NCI-H2081 (cell line): ENCODE measurements around the gene ART3.

ENCODE experiments used
- DNase-seq, 2 experiments: peaks; one replicate each; lab custom pipeline; 2025; lab: John Stamatoyannopoulos, UW

The ART3 gene

DNA sequence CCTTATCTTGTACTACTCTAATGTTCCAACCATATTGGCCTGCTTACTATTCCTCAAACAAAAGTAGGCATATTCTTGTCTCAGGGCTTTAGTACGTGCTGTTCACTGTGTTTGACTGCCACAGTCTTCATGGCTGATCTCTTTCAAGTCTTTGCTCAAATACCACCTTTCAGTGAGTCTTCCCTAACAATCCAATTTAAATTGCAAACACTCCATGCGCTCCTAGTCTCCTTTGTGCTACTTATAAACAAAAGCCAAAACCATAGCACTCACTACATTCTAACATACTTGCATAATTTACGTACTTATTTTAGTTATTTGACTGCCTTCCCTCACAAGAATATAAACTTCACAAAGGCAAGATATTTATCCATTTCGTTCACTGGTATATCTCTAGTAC lies 1.7 kb upstream of the ART3 start:
- no peak for DNase-seq

DNA sequence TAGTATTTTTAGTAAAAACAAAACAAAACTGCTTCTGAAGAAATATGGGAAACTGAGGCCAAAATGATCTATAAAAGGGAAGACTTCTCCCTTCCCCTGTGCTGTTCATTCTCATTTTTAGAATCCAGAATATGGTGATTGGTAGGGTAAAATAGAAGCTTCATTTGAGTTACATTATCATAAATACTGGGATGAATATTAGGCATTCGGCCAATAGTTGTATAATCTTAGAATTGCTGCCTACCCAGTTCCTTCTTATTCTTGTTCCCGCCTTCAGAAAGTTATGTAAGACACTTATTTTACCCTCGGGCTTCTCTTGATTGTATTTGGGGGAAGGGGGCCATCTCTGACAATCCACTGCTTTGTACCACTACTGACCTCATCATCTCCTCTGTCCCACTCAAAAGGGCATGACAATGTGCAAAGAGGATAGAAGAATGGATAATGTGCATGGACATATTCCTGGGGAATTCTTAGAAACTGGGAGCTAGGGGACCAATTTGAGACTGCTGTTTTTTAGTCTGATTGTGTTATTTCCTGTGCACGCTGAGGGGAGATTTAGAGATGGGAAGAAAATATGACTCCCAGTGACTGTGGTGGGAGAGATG lies 588 bp downstream of the ART3 start:
- DNase-seq, result no peak

- DNase-seq, result no peak
Measured at GRCh38 chr4:76078033-76078613, 3.6 kb downstream of the ART3 start.

- no peak for DNase-seq
Measured at GRCh38 chr4:76083386-76083988, 9.0 kb downstream of the ART3 start.

DNA sequence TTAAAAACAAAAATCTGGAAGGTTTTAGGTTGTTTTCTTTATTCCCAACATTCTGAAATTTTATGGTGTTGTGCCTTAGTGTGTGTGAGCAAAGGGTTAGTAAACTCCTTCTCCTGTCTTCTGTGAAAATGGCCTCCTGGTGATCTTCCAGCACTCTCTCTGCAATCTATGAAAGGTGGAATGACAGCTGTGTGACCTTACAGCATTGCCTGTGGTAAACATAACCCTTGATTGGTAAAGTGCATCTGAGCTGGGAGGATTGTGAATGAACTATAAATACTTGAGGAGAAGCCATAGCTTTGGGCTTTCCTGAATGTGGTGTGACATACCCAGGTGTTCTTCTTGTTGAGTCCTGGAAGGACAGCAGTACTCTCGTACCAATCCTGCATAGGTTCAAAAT lies 10.0 kb downstream of the ART3 start:
- DNase-seq, result no peak

- peak; percentile 2 to 23 for DNase-seq
Measured at GRCh38 chr4:76087007-76087769, 12.7 kb downstream of the ART3 start.

GRCh38 chr4:76088719-76089118 lies 14.2 kb downstream of the ART3 start:
- no peak for DNase-seq

DNA sequence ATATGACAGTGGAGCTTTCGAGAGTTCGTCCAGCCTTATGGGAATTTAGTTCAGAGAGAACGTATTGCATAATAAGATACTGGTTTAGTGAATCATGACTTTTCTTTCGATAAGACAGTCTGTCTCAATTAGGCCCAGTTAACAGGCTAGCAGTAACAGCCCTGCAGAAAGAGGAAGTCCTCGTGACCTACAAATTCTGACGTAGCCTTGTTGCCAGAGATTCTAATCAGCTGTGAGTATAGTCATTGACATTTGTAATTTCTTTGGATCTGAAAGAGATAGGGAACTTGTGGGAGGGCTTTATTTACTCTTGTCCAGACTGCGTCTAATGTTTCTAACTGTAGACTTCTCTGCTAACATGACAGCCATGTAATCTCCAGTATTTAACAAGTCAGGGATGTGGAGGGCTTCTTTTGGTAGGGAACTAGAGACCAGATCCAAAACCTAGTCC lies 15.8 kb downstream of the ART3 start:
- no peak for DNase-seq

- DNase-seq, result no peak
Measured at GRCh38 chr4:76091052-76091451, 16.5 kb downstream of the ART3 start.

- no peak for DNase-seq
Measured at GRCh38 chr4:76095568-76095967, 21.1 kb downstream of the ART3 start.

- DNase-seq, result no peak
Measured at GRCh38 chr4:76096076-76096475, 21.6 kb downstream of the ART3 start.

GRCh38 chr4:76105652-76106051 lies 31.1 kb downstream of the ART3 start:
- DNase-seq, result no peak

GRCh38 chr4:76106442-76106841 lies 31.9 kb downstream of the ART3 start:
- no peak for DNase-seq

- DNase-seq, result peak in 1 of 2 experiments; percentile 38
Measured at GRCh38 chr4:76108467-76109181, 34.1 kb downstream of the ART3 start.

DNA sequence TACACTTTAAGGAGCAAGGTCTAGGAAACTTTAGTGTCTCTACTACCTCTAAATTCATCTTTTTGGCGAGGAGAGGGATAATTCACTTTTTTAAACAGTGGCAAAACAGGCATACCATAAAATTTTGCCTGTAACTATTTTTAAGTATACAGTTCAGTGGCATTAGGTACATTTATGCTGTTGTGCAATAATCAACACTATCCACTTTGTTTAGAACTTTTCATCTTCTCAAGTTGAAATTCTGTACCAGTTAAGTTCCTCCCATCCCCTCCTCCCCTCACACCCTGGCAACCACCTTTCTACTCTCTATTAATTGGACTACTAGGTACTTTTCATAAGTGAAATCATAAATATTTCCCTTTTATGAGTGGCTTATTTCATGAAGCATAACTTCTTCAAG lies 42.3 kb downstream of the ART3 start:
- no peak for DNase-seq

DNA sequence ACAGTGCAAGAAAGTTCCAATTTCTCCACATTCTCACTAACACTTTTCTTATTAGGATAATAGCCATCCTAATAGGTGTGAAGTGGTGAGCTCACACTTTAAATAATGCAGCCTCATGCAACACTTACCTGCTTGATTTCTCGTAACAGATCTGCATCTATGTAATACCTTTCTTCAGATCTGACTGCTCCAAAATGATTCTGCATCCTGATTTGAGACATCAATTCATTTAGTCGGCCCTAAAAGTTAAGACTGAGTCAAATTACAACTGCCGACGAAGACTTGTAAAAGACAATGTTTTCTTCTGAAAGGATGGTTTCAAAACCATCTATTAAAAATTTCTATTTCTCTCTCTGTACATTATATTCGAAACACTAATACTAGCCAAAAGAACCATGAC lies 43.0 kb downstream of the ART3 start:
- DNase-seq, result no peak

DNA sequence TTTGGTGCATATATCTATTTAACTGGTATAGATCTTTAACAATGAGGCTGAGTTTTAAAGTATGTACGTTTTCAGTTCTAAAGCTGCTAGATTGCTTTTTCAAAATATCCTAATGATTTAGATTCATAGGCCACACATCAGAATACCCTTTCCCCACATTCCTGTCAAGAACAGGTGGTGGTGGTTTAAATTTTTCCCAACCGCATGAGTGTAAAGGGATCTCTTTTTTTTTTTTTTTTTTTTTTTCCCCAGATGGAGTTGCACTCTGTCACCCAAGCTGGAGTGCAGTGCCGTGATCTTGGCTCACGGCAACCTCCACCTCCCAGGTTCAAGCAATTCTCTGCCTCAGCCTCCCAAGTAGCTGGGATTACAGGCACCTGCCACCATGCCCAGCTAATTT lies 45.7 kb downstream of the ART3 start:
- no peak for DNase-seq

DNA sequence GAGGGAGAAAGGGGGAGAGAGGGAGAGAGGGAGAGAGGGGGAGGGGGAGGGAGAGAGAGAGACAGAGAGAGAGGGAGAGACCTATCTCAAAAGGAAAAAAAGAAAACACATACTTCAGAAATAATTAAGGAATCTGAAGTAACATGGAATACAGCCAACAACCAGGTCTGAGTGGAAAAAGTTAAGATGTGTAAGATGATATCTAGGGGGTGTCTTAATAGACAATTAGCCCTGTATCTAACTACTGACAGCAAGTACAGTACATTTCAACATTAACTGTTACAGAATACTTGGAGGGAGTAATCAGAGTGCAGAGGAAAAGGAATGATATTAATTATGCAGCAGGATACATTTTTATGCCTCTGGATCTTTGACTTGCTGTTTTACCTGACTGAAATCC lies 51.3 kb downstream of the ART3 start:
- no peak for DNase-seq

DNA sequence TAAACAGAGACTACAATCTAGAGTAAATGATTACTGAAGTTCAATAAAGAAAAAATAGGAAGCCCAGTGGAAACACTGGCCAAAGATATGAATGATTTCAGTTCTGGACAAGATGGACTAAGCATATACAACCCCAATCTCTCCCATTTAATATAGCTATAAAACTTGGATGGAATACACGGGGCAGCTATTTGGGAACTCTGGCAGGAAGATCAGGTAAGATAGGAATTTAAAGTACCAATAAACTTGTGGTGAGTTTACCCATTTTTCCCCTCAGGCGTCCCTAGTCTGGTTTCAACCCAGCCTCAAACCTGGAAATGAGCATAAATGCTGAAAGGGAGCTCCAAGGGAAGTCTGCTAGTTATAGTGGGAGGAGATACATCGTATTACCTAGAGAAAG lies 53.2 kb downstream of the ART3 start:
- DNase-seq, result no peak

DNA sequence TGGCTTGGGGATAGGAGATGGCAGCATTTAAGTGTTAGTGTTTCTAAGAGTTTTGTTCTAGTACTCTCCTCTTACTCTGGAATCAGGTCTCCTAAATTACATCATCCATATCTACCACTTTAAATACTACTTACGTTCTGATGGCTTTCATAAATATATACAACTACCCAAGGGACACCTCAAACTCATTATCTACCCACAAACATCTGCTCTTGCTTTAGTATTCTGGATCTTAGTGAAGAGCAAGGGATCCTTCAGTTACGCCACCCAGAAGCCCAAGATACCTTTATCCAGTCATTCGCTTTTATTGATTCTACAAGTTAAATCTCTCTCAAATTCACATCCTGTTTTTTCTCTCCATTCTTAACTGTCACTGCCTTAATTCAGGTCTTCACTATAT lies 66.7 kb downstream of the ART3 start:
- DNase-seq, result no peak

GRCh38 chr4:76144546-76144945 lies 70.0 kb downstream of the ART3 start:
- peak in 1 of 2 experiments; percentile 16 for DNase-seq

GRCh38 chr4:76147454-76148141 lies 73.1 kb downstream of the ART3 start:
- DNase-seq, result peak; percentile 77 to 87
